IMR-90 (cell line): ENCODE results near the gene NUP50. TPM values are rescaled to one million over a fixed set of nuclear protein-coding genes. Genes with fewer than 3 reads are reported as not detected.

Experiments used
- ATAC-seq: fragments of 200-7000 bp; cut with Tn5 transposase; 2 replicates; pipeline ENCODE4 v1.9.1; 2020; ENCODE audit warnings: low read depth, mild to moderate bottlenecking, moderate library complexity
- BruUV-seq: library from RNA; stranded (reverse); fragments of 400-500 nt; replicated peaks from 2 replicates; lab custom pipeline; 2021; lab: Mats Ljungman, UMichigan
- CTCF ChIA-PET: fragments of 300-600 bp; formaldehyde crosslinking; extraction: SDS; loops from one replicate; lab custom pipeline; 2021; ENCODE audit warnings: antibody characterized with exemption; lab: Yijun Ruan, JAX
- POLR2A ChIA-PET: fragments of 300-600 bp; sonication (Branson Sonifier 250); formaldehyde crosslinking; loops from one replicate; lab custom pipeline; 2022; ENCODE audit warnings: antibody characterized with exemption; ENCODE audit not compliant: unreplicated experiment; lab: Charles Lee
- DNase-seq: peaks from one replicate; pipeline ENCODE4 v3.0.0; 2013
- H2AFZ ChIP-seq: replicated peaks from 2 replicates; pipeline ENCODE3; 2013; ENCODE audit warnings: low read length, mild to moderate bottlenecking; ENCODE audit not compliant: poor library complexity
- H2AK5ac ChIP-seq: 2 replicates; pipeline ENCODE4 v1.6.1; 2013; ENCODE audit warnings: low read depth, low read length, inconsistent platforms
- H2AK9ac ChIP-seq: replicated peaks from 2 replicates; pipeline ENCODE3; 2013; ENCODE audit warnings: mild to moderate bottlenecking, low read depth, low read length, moderate library complexity; ENCODE audit not compliant: poor library complexity
- H2BK120ac ChIP-seq: 2 replicates; pipeline ENCODE4 v1.6.1; 2013; ENCODE audit warnings: low read depth, low read length, inconsistent platforms
- H2BK15ac ChIP-seq: 3 replicates; pipeline ENCODE4 v1.6.1; 2013; ENCODE audit warnings: low read depth, low read length, inconsistent platforms
- H2BK20ac ChIP-seq: 2 replicates; pipeline ENCODE4 v1.6.1; 2013; ENCODE audit warnings: low read depth, mild to moderate bottlenecking, inconsistent platforms, low read length, moderate library complexity
- H2BK5ac ChIP-seq: 2 replicates; pipeline ENCODE4 v1.6.1; 2013; ENCODE audit warnings: mild to moderate bottlenecking, low read depth, low read length, inconsistent platforms; ENCODE audit not compliant: poor library complexity, severe bottlenecking
- H3K14ac ChIP-seq: replicated peaks from 2 replicates; pipeline ENCODE4 v1.6.1; 2013; ENCODE audit warnings: low read depth, low read length, inconsistent platforms
- H3K18ac ChIP-seq: 2 replicates; pipeline ENCODE4 v1.6.1; 2013; ENCODE audit warnings: low read depth, low read length, control low read depth
- H3K23ac ChIP-seq: 2 replicates; pipeline ENCODE4 v1.6.1; 2013; ENCODE audit warnings: low read depth, low read length, inconsistent platforms
- H3K27ac ChIP-seq: 2 replicates; pipeline ENCODE4 v1.5.1; 2013; ENCODE audit warnings: mild to moderate bottlenecking, control low read depth, low read length; ENCODE audit not compliant: insufficient read depth
- H3K27me3 ChIP-seq: 2 replicates; pipeline ENCODE4 v1.6.1; 2013; ENCODE audit warnings: low read length; ENCODE audit not compliant: control insufficient read depth, insufficient read depth
- H3K36me3 ChIP-seq: 2 replicates; pipeline ENCODE4 v1.6.1; 2013; ENCODE audit warnings: low read length, mixed read lengths; ENCODE audit not compliant: control insufficient read depth, insufficient read depth
- H3K4ac ChIP-seq: 2 replicates; pipeline ENCODE4 v1.6.1; 2013; ENCODE audit warnings: low read depth, low read length, inconsistent platforms
- H3K4me1 ChIP-seq: 2 replicates; pipeline ENCODE4 v1.6.1; 2013; ENCODE audit warnings: low read length, mixed read lengths; ENCODE audit not compliant: control insufficient read depth, insufficient read depth
- H3K4me2 ChIP-seq: 2 replicates; pipeline ENCODE4 v1.6.1; 2013; ENCODE audit warnings: low read depth, mild to moderate bottlenecking, control low read depth, low read length, moderate library complexity
- H3K4me3 ChIP-seq: 2 replicates; pipeline ENCODE4 v1.5.1; 2013; ENCODE audit warnings: low read depth, mild to moderate bottlenecking, control low read depth, low read length, moderate library complexity; ENCODE audit not compliant: insufficient read depth
- H3K56ac ChIP-seq: 2 replicates; pipeline ENCODE4 v1.6.1; 2013; ENCODE audit warnings: low read length, inconsistent platforms; ENCODE audit not compliant: insufficient read depth; ENCODE audit errors: extremely low read depth
- H3K79me1 ChIP-seq, 2 experiments: 2 replicates each; pipeline ENCODE4 v1.6.1; 2013; ENCODE audit warnings: low read length in 2 of 2, inconsistent platforms in 1 of 2, low read depth in 1 of 2
- H3K9ac ChIP-seq: 2 replicates; pipeline ENCODE4 v1.6.1; 2013; ENCODE audit warnings: low read depth, low read length, control low read depth
- H3K9me1 ChIP-seq: 2 replicates; pipeline ENCODE4 v1.6.1; 2013; ENCODE audit warnings: low read length, inconsistent platforms; ENCODE audit not compliant: insufficient read depth
- H3K9me3 ChIP-seq: 2 replicates; pipeline ENCODE4 v1.6.1; 2013; ENCODE audit warnings: low read length; ENCODE audit not compliant: control insufficient read depth, insufficient read depth
- H4K20me1 ChIP-seq: 2 replicates; pipeline ENCODE4 v1.6.1; 2013; ENCODE audit warnings: low read length, inconsistent platforms; ENCODE audit not compliant: insufficient read depth
- H4K5ac ChIP-seq: 2 replicates; pipeline ENCODE4 v1.6.1; 2013; ENCODE audit warnings: mild to moderate bottlenecking, low read depth, low read length, control low read depth
- H4K8ac ChIP-seq, 2 experiments: 2 replicates each; pipeline ENCODE4 v1.6.1; 2013; ENCODE audit warnings: low read depth in 2 of 2, low read length in 2 of 2, control low read depth in 1 of 2, inconsistent platforms in 1 of 2
- H4K91ac ChIP-seq: 2 replicates; pipeline ENCODE4 v1.6.1; 2013; ENCODE audit warnings: low read depth, low read length, inconsistent platforms; ENCODE audit not compliant: insufficient read depth
- CEBPB ChIP-seq: IDR thresholded peaks from 2 replicates; pipeline ENCODE4 v1.6.1; 2012; ENCODE audit warnings: low read depth, low read length, improper control_type of control experiment
- ELK1 ChIP-seq: fragments of 150-350 bp; IDR thresholded peaks from 2 replicates; pipeline ENCODE4 v1.6.1; 2016; ENCODE audit warnings: low read depth, mild to moderate bottlenecking, low read length, moderate library complexity, borderline replicate concordance
- MAFK ChIP-seq: IDR thresholded peaks from 2 replicates; pipeline ENCODE4 v1.6.1; 2012; ENCODE audit warnings: low read depth, low read length, improper control_type of control experiment
- MAZ ChIP-seq: IDR thresholded peaks from 2 replicates; pipeline ENCODE4 v1.6.1; 2012; ENCODE audit warnings: low read depth, mild to moderate bottlenecking, low read length, improper control_type of control experiment, moderate library complexity, borderline replicate concordance
- POLR2A ChIP-seq: IDR thresholded peaks from 2 replicates; pipeline ENCODE4 v1.6.1; 2012; ENCODE audit warnings: mild to moderate bottlenecking, low read depth, low read length
- RFX5 ChIP-seq: IDR thresholded peaks from 2 replicates; pipeline ENCODE4 v1.8.0; 2012; ENCODE audit warnings: low read depth, mild to moderate bottlenecking, low read length, moderate library complexity
- WGBS, 2 experiments: methylation state at CpG; one replicate each; pipeline versions ENCODE4 v1.1.5 to v1.1.7; 2013; ENCODE audit warnings: missing lambda C conversion rate in 2 of 2; ENCODE audit not compliant: insufficient read length in 1 of 2; ENCODE audit errors: extremely low coverage in 2 of 2; 5-methylcytosine and 5-hydroxymethylcytosine counted together
- dilution Hi-C: fragments of 300-500 bp; cut with HindIII; formaldehyde crosslinking; loops from one replicate; pipeline ENCODE4 v1.14.3; 2018; ENCODE audit warnings: low sequenced_read_pairs; ENCODE audit not compliant: unreplicated experiment
- in situ Hi-C: fragments of 300-500 bp; cut with MboI; formaldehyde crosslinking; loops from 3 replicates; pipeline ENCODE4 v1.14.3; 2019; ENCODE audit warnings: low sequenced_read_pairs, inconsistent platforms, mixed read lengths
- intact Hi-C: fragments of 100-400 bp; cut with micrococcal nuclease; formaldehyde crosslinking; loops from 2 replicates; pipeline ENCODE4 v1.10.0; 2022
- polyA plus RNA-seq, 3 experiments: library from polyadenylated mRNA; depleted of rRNA; stranded (reverse); fragments of >200 nt; gene quantifications; 2 replicates each; pipeline ENCODE4 v1.2.3, GENCODE V29; 2012; ENCODE audit warnings: low replicate concordance in 1 of 3
- total RNA-seq: library from RNA; depleted of rRNA; stranded (reverse); fragments of >200 nt; gene quantifications from 2 replicates; pipeline ENCODE4 v1.2.3, GENCODE V29; 2012

The NUP50 gene
- total and polyA plus RNA-seq, 2 of the 4 experiments (the other 2 are of a cell fraction) = 12.8 to 65.4 TPM

GRCh38 chr22:45195616-45196015 is 31.9 kb downstream of the NUP50 start:
- no TSS peak for BruUV-seq
- CTCF ChIA-PET = interaction anchor here (0.6 kb wide), 1 partner anchor 706 kb away, joined by 7 read pairs; no protein-coding TSS in a partner anchor

More at GRCh38 chr22:45195616-45196015, 31.9 kb downstream of the NUP50 start:
- intact Hi-C loops (no loop called here), in situ Hi-C loops (no loop called here), dilution Hi-C loops (no loop called here)
- H3K9me3 ChIP-seq = no peaks in the 10 kb centered on the region
- ATAC-seq = no peak
- no peak overlapping the region for H3K9ac ChIP-seq
- peaks cover 6% of the 10 kb centered on the region for H3K4me1 ChIP-seq
- TF ChIP-seq CEBPB = no peak
- TF ChIP-seq RFX5 = no peak
- TF ChIP-seq POLR2A = no peak
- TF ChIP-seq MAZ = no peak
- no peak for TF ChIP-seq ELK1
- no peak for TF ChIP-seq MAFK
- peaks cover 0 to 10% of the 10 kb centered on the region in 2 experiments; a peak in 3 of 4 replicates for H3K79me1 ChIP-seq
- no peak overlapping the region for H3K18ac ChIP-seq
- H2BK15ac ChIP-seq = no peak overlapping the region
- H2BK20ac ChIP-seq = no peak overlapping the region
- no peak overlapping the region for H4K8ac ChIP-seq
- no peak overlapping the region for H4K91ac ChIP-seq
- no peak overlapping the region for H3K14ac ChIP-seq
- no peak overlapping the region for H2AFZ ChIP-seq
- POLR2A ChIA-PET = no interaction called here
- DNase-seq = no peak
- H2BK5ac ChIP-seq = no peak overlapping the region
- H3K9me1 ChIP-seq = peaks cover 5% of the 10 kb centered on the region
- peaks cover 7% of the 10 kb centered on the region for H4K20me1 ChIP-seq
- no peak overlapping the region for H3K27ac ChIP-seq
- H2BK120ac ChIP-seq = no peak overlapping the region
- no peak overlapping the region for H4K5ac ChIP-seq
- peaks cover 43% of the 10 kb centered on the region for H3K36me3 ChIP-seq
- H3K4me2 ChIP-seq = no peak overlapping the region
- no peak overlapping the region for H3K56ac ChIP-seq
- H3K4me3 ChIP-seq = no peak overlapping the region
- no peaks in the 10 kb centered on the region for H3K27me3 ChIP-seq
- no peak overlapping the region for H3K23ac ChIP-seq
- no peak overlapping the region for H2AK9ac ChIP-seq
- no peak overlapping the region for H3K4ac ChIP-seq
- H2AK5ac ChIP-seq = no peak overlapping the region
- no CpG with 5 or more reads among the region's 7 CpGs for WGBS, 2 experiments
